GM23248 (cell line): ENCODE data around the gene GPR82.

Source experiments
- EZH2 ChIP-seq: fragments of 200-600 bp; sonication (generic); IDR thresholded peaks from 2 replicates; pipeline ENCODE4 v1.6.1; 2018; ENCODE audit warnings: antibody characterized with exemption, mild to moderate bottlenecking; ENCODE audit not compliant: insufficient read depth, poor library complexity, severe bottlenecking
- EZH2phosphoT487 ChIP-seq: fragments of 200-600 bp; sonication (generic); IDR thresholded peaks from 2 replicates; pipeline ENCODE4 v1.6.1; 2018; ENCODE audit warnings: antibody characterized with exemption, moderate library complexity, mild to moderate bottlenecking, low read depth; ENCODE audit not compliant: insufficient read depth

DNA sequence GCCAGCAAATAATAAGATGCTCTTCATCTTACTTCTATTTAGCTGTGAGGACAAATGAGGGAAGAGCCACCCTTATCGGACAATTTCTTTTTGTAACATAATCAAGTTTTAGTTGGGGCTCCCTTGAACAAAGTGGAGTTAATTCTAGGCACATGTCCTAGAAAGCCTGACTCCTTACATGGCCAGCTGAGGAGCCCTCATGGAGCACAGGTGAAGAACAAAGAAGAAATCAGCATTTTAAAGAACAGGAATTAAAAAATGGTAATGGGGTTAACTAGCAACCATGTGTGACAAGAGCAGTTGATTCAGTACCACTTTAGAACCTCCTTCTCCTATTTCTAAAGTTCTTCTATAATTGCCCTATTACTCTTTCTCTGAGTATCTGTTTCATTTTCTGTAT, 15.9 kb downstream of the GPR82 start:
- TF ChIP-seq EZH2: no peak
- TF ChIP-seq EZH2phosphoT487: no peak
